ENCODE results near the gene IL16. TPM values are rescaled to one million over a fixed set of nuclear protein-coding genes. Genes with fewer than 3 reads are reported as not detected.
A peak's percentile ranks its signal among the peaks of the same experiment; 100 is the strongest.

IL16 gene
- total and polyA plus RNA-seq, 9 of the 15 experiments (the other 6 are each of a cell fraction or from before 2014, with no cell fraction given), result 1.4 to 18.8 (median 10.6) TPM

DNA sequence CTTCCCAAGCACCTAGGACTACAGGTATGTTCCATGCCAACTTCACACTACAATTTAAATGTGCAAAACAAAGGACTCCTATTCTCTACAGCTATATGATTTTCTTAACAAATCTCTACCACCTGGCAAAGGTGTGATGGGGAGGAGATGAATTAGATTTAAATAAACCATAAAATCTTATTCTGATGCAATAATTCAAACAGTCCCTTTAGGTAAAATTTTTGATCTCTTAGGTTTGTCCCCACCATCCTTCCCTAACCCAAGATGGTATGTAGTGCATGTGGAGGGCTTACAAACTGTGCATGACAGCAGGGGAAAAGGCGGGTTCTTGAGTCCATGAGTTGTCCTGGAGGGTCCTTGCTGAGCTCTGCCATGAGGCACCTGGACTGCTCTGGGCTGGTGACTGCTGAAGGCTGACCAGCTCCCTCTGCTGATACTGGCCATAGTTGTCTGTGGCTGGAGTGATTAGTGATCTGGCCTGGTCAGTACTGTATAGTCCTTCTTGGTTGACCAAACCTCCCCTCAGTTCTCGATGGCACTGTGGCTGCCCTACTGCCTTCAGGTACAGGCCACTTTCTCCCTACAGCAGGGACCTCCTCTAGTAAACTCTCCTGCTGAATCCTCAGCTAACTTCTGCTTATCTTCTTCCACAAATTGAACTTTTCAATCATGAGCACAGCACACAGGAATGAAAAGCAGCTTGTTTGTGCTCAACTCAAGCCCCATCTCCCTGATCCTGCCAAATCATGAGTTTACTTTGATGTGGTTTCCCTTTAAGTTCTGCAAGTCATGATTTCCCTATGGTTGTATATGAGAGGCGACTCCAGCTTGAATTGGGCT is 32.5 kb upstream of the IL16 start (continued):
- TF ChIP-seq, protein P1, sequence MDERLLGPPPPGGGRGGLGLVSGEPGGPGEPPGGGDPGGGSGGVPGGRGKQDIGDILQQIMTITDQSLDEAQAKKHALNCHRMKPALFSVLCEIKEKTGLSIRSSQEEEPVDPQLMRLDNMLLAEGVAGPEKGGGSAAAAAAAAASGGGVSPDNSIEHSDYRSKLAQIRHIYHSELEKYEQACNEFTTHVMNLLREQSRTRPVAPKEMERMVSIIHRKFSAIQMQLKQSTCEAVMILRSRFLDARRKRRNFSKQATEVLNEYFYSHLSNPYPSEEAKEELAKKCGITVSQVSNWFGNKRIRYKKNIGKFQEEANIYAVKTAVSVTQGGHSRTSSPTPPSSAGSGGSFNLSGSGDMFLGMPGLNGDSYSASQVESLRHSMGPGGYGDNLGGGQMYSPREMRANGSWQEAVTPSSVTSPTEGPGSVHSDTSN (CRISPR knock-in tag; IDR thresholded peaks at IDR 0.05; ENCODE audit: low read depth), result no peak
- TF ChIP-seq, protein P1 (tag; conservative IDR thresholded peaks at IDR 0.05; ENCODE audit: low read depth), result peak; percentile 47
- TF ChIP-seq ARID1B (IDR thresholded peaks at IDR 0.05), result peak; percentile 88
- TF ChIP-seq STAT5B (CRISPR knock-in tag; IDR thresholded peaks at IDR 0.05), result no peak
- peak; percentile 44; the same call in 1 of the 2 replicates for TF ChIP-seq SMAD4 (CRISPR knock-in tag; conservative IDR thresholded peaks at IDR 0.05)
- TF ChIP-seq REST (IDR thresholded peaks at IDR 0.05; ENCODE audit: borderline replicate concordance), result peak; percentile 27; the same call in 1 of the 2 replicates
- TF ChIP-seq REST (CRISPR knock-in tag; IDR thresholded peaks at IDR 0.05; ENCODE audit: low read depth), result no peak
- TF ChIP-seq ARID3A (IDR thresholded peaks at IDR 0.05; ENCODE audit: borderline replicate concordance, low read depth, low read length), result no peak
- TF ChIP-seq, protein P2, sequence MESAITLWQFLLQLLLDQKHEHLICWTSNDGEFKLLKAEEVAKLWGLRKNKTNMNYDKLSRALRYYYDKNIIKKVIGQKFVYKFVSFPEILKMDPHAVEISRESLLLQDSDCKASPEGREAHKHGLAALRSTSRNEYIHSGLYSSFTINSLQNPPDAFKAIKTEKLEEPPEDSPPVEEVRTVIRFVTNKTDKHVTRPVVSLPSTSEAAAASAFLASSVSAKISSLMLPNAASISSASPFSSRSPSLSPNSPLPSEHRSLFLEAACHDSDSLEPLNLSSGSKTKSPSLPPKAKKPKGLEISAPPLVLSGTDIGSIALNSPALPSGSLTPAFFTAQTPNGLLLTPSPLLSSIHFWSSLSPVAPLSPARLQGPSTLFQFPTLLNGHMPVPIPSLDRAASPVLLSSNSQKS (CRISPR knock-in tag; IDR thresholded peaks at IDR 0.05), result no peak
- TF ChIP-seq CREM (IDR thresholded peaks at IDR 0.05; ENCODE audit: low read depth), result 0 out of 2 replicates have a peak, but pooled peaks have one; percentile 13
